CD4-positive, alpha-beta T cell (primary cell): ENCODE data around the gene LTBP2. TPM values are rescaled to one million over a fixed set of nuclear protein-coding genes. Genes with fewer than 3 reads are reported as not detected.

Experiments used
- ATAC-seq: fragments of 200-7000 bp; cut with Tn5 transposase; one replicate; pipeline ENCODE4 v1.10.0; 2022; ENCODE audit warnings: mild to moderate bottlenecking; ENCODE audit not compliant: poor library complexity
- CTCF ChIA-PET: fragments of 350-600 bp; sonication (Branson Sonifier 250); formaldehyde crosslinking; loops from one replicate; lab custom pipeline; 2021; ENCODE audit warnings: antibody characterized with exemption, inconsistent platforms; lab: Charles Lee
- POLR2A ChIA-PET: fragments of 350-600 bp; sonication (Branson Sonifier 250); formaldehyde crosslinking; loops from one replicate; lab custom pipeline; 2021; ENCODE audit warnings: antibody characterized with exemption, inconsistent platforms; lab: Charles Lee
- DNase-seq, 14 experiments: peaks; one replicate each; pipeline ENCODE4 v3.0.0-alpha.2; 2013 to 2020; ENCODE audit warnings: mixed read lengths in 2 of 14
- H3K27ac ChIP-seq, 2 donors: one replicate each; pipeline versions ENCODE4 v1.5.1 to v1.7.0; 2013; ENCODE audit warnings: low read length in 2 of 2, low read depth in 1 of 2, mild to moderate bottlenecking in 1 of 2
- H3K27me3 ChIP-seq, 2 experiments: 1 replicate in 1 of 2; 2 replicates in 1 of 2; pipeline versions ENCODE4 v1.6.1 to v1.7.0; 2013; ENCODE audit warnings: low read length in 2 of 2, control low read depth in 1 of 2, mild to moderate bottlenecking in 1 of 2, moderate library complexity in 1 of 2; ENCODE audit not compliant: insufficient read depth in 2 of 2, control insufficient read depth in 1 of 2
- H3K36me3 ChIP-seq: one replicate; pipeline ENCODE4 v1.6.1; 2013; ENCODE audit warnings: low read length, control low read depth; ENCODE audit not compliant: insufficient read depth
- H3K4me1 ChIP-seq: one replicate; pipeline ENCODE4 v1.6.1; 2013; ENCODE audit warnings: low read length, control low read depth; ENCODE audit not compliant: insufficient read depth
- H3K4me3 ChIP-seq: one replicate; pipeline ENCODE4 v1.5.1; 2013; ENCODE audit warnings: mild to moderate bottlenecking, low read length, moderate library complexity
- H3K9me3 ChIP-seq, 2 experiments: 1 replicate in 1 of 2; 2 replicates in 1 of 2; pipeline versions ENCODE4 v1.6.1 to v1.7.0; 2013; ENCODE audit warnings: low read length in 2 of 2, mild to moderate bottlenecking in 2 of 2, control low read depth in 1 of 2, moderate library complexity in 1 of 2; ENCODE audit not compliant: control insufficient read depth in 1 of 2, insufficient read depth in 1 of 2
- H3K27ac Mint-ChIP-seq: one replicate; pipeline ENCODE4 v1.8.0; 2020; ENCODE audit warnings: mixed read lengths
- H3K27me3 Mint-ChIP-seq: one replicate; pipeline ENCODE4 v1.8.0; 2021; ENCODE audit warnings: mixed read lengths
- H3K36me3 Mint-ChIP-seq: one replicate; pipeline ENCODE4 v1.8.0; 2021; ENCODE audit warnings: low read depth, mixed read lengths
- H3K4me1 Mint-ChIP-seq: one replicate; pipeline ENCODE4 v1.8.0; 2021; ENCODE audit warnings: low read depth, mixed read lengths
- H3K4me3 Mint-ChIP-seq: one replicate; pipeline ENCODE4 v1.8.0; 2020; ENCODE audit warnings: mild to moderate bottlenecking, mixed read lengths
- H3K9me3 Mint-ChIP-seq: one replicate; pipeline ENCODE4 v1.8.0; 2020; ENCODE audit warnings: mixed read lengths
- CTCF ChIP-seq: fragments of 200-600 bp; IDR thresholded peaks from one replicate; pipeline ENCODE4 v1.8.0; 2022; ENCODE audit warnings: antibody characterized with exemption, mild to moderate bottlenecking
- intact Hi-C, 2 experiments: fragments of 100-400 bp; cut with DNase I in 1 of 2; cut with micrococcal nuclease in 1 of 2; formaldehyde crosslinking; loops; one replicate each; pipeline versions ENCODE4 v1.15.1 to v1.9.0; 2023 to 2025; cut with DNase I, micrococcal nuclease
- total RNA-seq, 174 experiments: library from RNA in 2 of 174; stranded (reverse) in 2 of 174; gene quantifications; one replicate each; pipeline ENCODE4 v1.2.3 and lab custom pipeline; 2021 to 2026

Gene LTBP2
- total RNA-seq, 2 experiments from 2014 or later, result 0.45 to 0.47 TPM

- DNase-seq (no peak), ATAC-seq (no peak)
- TF ChIP-seq CTCF, result no peak
- ChIA-PET POLR2A (no interaction called here), CTCF (no interaction called here)
- intact Hi-C loops, result no loop called here
- H3K4me1 ChIP-seq, result peaks cover 9% of the 10 kb centered on the region
- no peaks in the 10 kb centered on the region for H3K9me3 ChIP-seq
- Mint-ChIP-seq H3K27me3 (peaks cover 17% of the 10 kb centered on the region), H3K4me3 (no peak overlapping the region), H3K36me3 (no peaks in the 10 kb centered on the region), H3K4me1 (peaks cover 6% of the 10 kb centered on the region), H3K9me3 (no peaks in the 10 kb centered on the region), H3K27ac (no peak overlapping the region)
- H3K27me3 ChIP-seq, result peaks cover 0 to 5% of the 10 kb centered on the region in 2 experiments
- H3K36me3 ChIP-seq, result no peaks in the 10 kb centered on the region
- H3K27ac ChIP-seq, result no peak overlapping the region
- H3K4me3 ChIP-seq, result no peak overlapping the region
Observed at GRCh38 chr14:74518221-74518620, 93.8 kb downstream of the LTBP2 start.

- Histone ChIP-seq H3K27ac (no peak overlapping the region), H3K4me1 (peaks cover 9% of the 10 kb centered on the region), H3K27me3 (peaks cover 0 to 5% of the 10 kb centered on the region in 2 experiments), H3K36me3 (no peaks in the 10 kb centered on the region), H3K9me3 (no peaks in the 10 kb centered on the region), H3K4me3 (no peak overlapping the region)
- peaks cover 6% of the 10 kb centered on the region for H3K4me1 Mint-ChIP-seq
- H3K4me3 Mint-ChIP-seq, result no peak overlapping the region
- DNase-seq (no peak), ATAC-seq (no peak)
- no peak overlapping the region for H3K27ac Mint-ChIP-seq
- intact Hi-C loops, result no loop called here
- ChIA-PET POLR2A (no interaction called here), CTCF (no interaction called here)
- no peaks in the 10 kb centered on the region for H3K9me3 Mint-ChIP-seq
- H3K36me3 Mint-ChIP-seq, result no peaks in the 10 kb centered on the region
- TF ChIP-seq CTCF, result no peak
- H3K27me3 Mint-ChIP-seq, result peaks cover 19% of the 10 kb centered on the region
Observed at GRCh38 chr14:74517731-74518130, 94.3 kb downstream of the LTBP2 start.

- Mint-ChIP-seq H3K9me3 (no peaks in the 10 kb centered on the region), H3K36me3 (no peaks in the 10 kb centered on the region), H3K27ac (no peak overlapping the region), H3K4me1 (peaks cover 6% of the 10 kb centered on the region), H3K27me3 (peaks cover 25% of the 10 kb centered on the region), H3K4me3 (no peak overlapping the region)
- no peak for DNase-seq
- no peaks in the 10 kb centered on the region for H3K36me3 ChIP-seq
- intact Hi-C loops, result no loop called here
- no peaks in the 10 kb centered on the region for H3K9me3 ChIP-seq
- H3K4me1 ChIP-seq, result peaks cover 9% of the 10 kb centered on the region
- no peak for ATAC-seq
- H3K4me3 ChIP-seq, result no peak overlapping the region
- CTCF ChIA-PET, result no interaction called here
- H3K27me3 ChIP-seq, result peaks cover 0 to 7% of the 10 kb centered on the region in 2 experiments
- H3K27ac ChIP-seq, result no peak overlapping the region
- POLR2A ChIA-PET, result no interaction called here
- no peak for TF ChIP-seq CTCF
Observed at GRCh38 chr14:74516451-74517160, 95.4 kb downstream of the LTBP2 start.
